ENCODE results near the gene PSMD14.

Gene PSMD14

DNA sequence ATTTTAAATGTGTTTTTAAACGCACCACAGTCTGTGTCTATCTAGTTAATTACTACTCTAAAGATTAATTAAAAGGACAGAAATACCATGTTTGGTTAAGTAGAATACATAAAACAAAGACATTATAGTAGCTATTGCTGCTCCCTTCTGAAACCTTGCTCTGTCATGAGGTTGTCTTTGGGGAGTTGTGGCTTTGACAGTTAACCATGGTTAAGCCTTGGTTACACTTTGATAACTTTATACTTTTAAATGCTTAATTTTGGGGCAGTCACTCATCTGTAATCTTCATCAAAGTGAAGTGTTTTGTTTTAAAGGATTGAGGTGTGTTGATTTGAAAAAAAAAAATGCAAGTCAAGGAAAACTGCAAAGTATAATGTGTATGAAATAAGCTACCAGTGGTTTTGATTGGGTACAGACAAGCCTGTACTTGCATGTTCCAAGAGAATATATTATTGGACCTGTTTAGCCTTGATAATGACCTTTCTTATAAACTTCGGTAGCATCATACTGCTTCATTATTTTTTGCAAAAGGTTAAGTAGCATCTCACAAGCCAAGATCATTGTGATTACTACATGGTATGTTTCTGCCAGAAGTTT is 78.1 kb downstream of the PSMD14 start:
- no peak for DNase-seq

DNA sequence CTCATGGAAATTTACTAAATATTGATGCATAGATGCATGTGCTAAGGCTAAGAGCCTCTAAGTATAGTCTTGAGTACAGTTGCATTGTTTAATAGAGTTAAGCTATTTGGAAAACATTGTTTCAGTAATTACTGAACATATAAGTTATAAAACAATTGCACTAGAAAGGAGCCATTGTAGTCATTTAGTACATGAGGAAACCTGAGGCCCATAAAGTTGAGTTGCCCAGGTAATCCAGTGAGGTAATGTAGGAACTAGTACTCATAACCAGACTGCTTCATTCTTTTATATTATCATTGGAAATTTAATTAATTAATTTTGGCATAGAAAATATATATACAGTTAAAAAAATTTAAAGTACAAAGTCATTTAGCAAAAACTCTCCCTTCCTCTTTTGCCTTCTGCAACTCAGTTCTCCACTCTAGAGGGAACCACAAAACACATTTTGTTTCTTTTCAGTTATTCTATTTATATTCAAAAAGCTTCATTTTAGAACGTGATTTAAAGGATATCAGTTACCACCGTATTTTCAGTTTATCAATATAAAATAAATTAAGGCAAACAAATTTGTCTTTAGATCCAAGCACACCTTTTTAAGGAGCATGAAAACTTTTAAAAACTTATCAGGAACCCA is 80.0 kb downstream of the PSMD14 start:
- no peak for DNase-seq

DNA sequence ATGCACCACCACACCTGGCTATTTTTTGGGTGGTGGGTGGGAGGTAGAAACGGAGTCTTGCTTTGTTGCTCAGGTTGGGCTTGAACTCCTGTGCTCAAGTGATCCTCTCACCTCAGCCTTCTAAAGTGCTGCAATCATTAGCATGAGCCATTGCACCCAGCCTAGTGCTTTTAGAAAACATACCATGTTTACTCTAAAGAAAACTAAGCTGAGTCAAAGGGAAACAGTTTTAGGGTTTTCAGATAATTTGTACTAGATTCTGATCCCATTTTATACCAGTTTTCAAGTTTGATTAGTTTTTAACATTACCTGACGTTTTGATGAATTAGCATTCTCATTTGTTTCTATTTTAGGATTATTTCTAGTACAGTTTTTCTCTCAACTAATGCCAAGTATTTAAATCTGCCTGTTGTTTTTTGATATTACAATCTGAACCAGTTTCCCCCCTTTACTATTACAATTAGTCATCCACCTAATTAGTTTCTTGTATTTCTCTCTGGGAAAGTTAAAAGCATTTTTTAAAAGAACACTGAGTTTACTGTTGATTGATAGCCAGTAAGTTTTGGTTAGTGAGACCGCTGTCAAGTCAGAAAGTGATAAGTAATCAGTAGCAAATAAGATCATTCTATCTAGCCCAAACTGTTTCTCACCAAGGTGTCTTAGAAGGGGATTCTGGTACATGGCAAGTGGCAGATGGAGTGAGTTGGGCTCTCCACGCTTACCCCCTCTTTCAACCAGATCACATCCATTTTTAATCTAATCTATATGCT is 83.7 kb downstream of the PSMD14 start:
- DNase-seq = no peak

DNA sequence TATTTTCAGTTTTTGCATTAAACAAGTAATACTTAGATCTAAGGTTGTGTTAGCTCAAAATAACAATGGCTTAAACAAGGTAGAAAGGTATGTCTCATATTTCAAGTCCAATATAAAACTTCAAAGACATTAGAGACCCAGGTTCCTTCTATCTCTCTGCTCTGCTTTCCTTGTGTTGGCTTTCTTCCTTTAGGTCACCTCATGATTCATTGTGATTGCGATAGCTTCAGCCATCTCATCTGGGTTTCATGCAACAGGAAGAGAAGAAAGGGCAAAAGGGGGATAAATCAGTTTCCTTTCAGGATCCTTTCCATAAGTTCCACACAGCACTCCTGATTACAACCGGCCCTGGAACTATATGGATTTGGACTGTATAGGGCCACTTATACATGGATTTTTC is 91.9 kb downstream of the PSMD14 start:
- peak; percentile 58 for DNase-seq

DNA sequence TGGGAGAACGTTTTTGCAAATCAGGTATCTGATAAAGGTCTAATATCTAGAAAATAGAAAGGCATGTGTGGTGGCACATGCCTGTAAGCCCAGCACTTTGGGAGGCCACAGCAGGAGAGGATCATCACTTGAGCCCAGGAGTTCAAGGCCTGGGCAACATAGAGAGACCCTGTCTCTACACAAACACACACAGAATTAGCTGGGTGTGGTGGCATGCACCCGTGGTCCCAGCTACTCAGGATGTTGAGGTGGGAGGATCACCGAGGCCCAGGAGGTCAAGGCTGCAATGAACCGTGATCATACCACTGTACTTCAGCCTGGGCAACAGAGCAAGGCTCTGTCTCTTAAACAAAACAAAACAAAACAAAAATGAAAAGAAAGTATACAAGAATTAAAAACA is 94.1 kb downstream of the PSMD14 start:
- DNase-seq = no peak

DNA sequence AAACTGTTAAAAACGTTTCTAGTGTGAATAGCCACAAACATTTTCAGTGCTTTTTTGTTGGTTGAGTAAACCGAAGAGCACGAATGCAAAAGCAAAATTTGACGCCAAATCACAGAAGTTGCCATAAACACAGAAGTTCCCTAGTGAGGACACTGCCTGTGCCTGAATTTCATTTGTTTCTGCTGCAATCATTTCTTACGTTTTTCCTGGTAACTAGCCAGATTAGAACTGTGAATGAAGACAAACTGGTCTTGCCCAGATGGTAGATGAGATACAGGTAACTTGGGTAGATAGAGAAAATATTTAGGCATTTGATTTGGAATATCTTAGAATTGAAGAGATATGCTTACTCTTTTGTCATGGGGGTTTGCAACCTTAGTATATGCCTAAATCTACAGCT is 98.1 kb downstream of the PSMD14 start:
- no peak for DNase-seq

DNA sequence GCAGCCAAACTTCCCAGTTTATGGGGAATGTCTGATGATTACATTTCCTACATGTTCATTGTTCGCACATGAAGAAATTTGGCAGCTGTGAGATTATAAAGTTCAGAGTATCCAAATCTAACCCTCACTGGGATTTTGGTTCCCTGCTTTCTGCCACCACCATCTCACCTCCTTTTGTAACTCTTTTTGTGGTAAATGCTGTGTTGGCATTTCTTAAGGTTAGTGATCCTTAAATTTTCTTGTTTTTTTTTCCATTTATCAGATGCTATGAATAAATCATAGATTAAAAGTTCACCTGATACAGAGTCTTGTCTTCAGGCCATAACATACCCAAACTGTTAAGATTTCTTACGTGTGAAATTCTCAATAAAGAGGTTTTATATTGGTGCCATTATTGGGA is 99.4 kb downstream of the PSMD14 start:
- no peak for DNase-seq

DNA sequence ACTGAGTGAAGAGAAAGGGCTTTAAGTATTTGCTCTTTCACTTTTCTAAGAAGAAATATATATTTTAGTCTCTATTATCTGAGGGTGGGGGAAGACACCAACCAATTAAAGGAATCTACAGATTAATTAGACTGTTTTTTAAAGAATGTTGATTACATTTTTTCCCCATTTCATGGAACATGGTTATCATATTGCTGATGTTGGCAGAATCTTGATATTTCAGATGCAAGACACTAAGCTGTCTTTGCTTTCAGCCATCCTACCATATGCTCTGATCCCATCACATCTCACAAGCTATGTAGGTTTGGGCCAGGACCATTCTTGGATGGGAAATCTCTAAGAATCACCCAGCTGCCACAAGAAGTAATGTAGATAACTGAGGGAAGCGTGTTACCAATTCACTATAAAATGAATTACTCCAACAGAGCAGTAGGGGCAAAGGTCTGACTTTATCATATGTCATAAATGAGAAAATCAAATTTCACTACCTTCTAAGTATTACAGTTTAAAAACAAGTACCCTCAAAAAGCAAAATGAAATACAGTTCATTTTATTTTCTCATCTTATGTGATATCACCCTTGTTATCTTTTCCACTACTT is 101.2 kb downstream of the PSMD14 start:
- DNase-seq = no peak

DNA sequence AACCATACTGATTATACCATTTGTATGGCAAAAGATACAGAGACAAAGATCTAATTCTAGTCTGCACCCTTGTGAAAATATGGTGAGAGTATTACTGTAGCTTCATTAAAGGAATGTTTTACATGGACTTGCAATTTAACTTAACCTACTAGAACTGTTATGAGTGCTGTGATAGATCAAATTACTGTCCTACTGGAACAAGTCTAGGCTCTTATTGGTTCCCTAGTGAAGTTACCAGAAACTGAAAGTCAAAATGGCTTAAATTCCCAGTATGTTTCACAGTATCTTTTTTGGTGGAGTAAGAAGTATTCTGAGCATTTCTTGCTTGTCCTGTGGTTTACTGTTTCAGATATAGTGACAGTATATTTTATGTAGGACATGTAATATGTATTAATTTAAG is 104.1 kb downstream of the PSMD14 start:
- DNase-seq = no peak

DNA sequence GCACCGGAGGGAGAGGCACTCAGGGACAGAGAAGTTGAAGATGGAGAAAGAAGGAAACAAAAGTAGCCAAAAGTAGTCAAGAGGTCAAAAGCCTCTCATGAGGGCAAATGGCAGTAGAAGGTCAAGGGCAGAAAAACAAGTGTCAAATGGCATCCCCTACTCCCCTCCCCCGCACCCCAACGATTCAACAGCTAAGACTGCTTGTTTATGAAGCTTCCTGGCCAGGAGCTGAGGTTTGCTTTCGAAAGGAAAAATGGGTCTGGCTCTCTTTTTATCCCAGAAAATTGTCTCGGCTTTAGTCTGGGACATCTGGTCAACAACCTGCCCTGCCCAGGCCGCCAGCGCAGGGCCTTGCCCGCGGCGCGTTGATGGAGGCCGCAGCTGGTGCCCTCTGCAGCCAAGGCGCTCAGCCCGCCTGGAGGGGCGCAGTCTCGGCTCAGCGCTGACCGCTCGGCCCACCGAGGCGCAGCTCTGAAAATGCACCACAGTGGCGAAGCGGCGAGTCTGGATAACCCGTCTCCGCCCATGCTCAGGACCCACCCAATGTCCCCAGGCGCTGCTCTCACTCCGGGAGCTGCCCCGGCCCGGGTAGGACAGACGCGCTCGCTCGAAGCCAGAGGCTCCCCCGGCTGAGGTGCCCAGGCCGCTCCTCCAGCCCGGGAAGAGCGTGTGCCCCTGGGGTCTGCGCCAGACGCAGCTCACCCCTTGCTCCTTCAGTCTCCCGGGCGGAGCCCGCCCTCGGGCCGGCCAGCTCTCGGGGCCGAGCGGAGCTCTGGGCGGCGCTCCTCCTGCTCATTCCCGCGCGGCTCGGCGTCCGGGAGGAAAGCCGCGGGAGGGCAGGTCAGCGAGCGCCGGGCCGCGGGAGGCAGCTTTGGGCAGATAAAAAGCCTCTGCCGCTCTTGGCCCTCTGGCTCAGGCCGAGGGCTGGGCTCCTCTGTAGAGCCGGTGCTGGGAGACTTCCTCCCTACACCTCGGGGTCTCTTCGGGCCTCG is 106.1 kb downstream of the PSMD14 start:
- DNase-seq = peak; percentile 48

DNA sequence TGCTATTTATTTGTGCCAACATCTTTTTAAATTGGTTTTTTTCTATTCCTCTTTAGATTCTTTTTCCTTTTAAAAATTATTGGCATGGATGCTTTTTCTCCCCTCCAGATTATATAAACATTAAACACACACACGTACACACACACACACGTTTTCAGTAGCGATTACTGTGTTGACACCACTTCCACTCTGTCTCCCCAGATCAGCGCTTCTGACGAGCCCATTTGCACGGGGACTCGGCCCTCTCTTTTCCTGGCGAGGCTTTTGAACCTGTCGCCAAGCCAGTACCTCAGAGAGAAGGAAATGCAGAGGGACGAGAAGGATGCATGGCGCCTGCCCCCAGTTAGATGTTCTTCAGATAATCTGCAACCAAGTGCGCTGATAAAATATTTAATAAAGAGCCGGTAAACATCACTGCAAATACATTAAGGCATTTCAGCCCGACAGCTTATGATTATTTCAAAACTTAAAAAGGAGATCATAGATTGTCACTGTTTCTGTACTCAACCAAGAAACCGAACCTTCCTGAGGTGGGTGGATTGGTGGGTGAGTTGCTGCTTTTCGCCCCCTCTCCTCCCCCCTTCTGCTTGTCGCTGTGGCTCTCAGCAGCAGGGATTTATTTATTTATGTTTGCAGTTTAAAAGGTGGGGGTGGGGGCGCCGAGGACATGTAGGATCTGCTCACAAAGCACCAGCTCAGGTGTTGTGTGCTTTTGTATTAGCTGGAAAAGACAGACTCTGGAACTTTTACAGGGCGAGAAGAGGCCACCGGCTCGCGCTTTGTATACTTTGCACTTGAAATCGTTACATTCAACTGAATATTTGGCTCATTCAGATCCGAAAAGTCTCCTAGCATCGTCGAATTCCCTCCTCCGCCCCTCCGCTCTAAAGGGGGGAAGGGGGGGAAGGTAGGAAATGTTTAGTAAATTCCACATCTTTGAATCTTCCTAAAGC is 107.1 kb downstream of the PSMD14 start:
- DNase-seq = no peak

DNA sequence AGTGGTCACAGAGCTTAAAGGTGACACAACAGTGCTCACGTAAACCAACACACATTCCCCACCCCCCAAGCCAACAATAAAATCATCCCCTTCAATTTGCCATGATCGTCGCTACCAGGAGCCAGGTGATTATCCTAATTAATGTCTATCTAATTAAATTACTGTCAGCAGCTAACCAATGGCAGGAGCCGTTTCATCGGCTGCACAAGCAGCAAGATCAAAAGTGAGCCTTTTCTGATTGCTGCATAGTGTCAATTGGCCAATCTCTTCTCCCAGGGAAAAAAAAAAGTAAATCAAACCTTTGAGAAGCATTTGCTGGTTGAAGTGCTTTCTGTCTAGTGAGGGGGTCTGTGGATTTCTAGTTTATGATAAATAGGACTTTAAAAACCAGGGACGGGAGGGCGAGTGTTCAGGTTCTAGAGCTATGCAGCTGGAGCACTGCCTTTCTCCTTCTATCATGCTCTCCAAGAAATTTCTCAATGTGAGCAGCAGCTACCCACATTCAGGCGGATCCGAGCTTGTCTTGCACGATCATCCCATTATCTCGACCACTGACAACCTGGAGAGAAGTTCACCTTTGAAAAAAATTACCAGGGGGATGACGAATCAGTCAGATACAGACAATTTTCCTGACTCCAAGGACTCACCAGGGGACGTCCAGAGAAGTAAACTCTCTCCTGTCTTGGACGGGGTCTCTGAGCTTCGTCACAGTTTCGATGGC is 107.9 kb downstream of the PSMD14 start, which contains the start of gene TBR1:
Gene TBR1, plus strand, starts transcription at position 311 of the 721 bp plus-strand sequence. Its CDS starts 114 bp downstream, at position 425.
- no peak for DNase-seq

DNA sequence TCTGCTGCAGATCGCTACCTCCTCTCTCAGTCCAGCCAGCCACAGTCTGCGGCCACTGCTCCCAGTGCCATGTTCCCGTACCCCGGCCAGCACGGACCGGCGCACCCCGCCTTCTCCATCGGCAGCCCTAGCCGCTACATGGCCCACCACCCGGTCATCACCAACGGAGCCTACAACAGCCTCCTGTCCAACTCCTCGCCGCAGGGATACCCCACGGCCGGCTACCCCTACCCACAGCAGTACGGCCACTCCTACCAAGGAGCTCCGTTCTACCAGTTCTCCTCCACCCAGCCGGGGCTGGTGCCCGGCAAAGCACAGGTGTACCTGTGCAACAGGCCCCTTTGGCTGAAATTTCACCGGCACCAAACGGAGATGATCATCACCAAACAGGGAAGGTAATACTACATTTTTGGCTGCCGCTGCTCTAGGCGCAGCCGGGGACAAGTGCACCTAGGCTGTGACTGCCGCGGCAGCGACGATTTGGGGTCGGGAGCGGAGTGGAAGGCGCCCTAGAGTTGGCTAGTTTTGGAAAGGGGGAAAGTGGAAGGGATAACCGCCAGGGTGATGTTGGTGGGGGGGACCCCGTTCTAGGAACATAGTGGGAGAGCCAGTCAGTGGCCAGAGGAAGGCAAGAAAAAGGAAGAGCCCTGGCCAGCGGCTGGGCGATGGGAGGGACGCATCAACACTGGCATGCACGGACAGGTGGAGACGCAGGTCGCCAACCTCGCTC is 108.6 kb downstream of the PSMD14 start:
- no peak for DNase-seq

DNA sequence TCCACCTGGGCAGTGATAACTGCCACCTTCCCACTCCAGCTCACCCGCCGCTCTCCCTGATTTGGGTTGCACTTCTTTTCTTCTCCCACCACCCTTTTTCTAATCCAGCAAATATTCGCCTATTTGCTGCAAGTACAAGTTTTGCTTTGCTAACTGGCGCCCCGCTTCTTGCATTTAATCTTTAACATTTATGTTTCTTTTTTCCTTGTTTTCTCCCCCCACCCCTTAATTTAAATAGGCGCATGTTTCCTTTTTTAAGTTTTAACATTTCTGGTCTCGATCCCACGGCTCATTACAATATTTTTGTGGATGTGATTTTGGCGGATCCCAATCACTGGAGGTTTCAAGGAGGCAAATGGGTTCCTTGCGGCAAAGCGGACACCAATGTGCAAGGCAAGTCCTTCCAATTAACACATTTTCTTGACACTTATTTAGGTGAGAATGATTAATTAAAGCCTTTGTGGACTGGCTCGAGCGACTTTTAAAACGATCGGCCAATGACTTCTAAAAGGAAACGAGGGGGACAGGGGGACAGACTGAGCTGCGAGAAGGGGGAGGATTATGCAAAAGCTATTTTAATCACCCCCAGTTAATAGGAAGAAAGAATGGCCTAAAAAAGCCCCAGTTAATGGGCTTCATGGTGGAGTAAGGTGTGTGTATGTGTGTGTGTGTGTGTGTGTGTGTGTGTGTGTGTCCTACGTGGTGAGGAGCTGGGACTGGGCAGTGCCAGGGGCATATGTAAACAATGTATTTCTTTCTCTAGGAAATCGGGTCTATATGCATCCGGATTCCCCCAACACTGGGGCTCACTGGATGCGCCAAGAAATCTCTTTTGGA is 109.4 kb downstream of the PSMD14 start:
- no peak for DNase-seq

DNA sequence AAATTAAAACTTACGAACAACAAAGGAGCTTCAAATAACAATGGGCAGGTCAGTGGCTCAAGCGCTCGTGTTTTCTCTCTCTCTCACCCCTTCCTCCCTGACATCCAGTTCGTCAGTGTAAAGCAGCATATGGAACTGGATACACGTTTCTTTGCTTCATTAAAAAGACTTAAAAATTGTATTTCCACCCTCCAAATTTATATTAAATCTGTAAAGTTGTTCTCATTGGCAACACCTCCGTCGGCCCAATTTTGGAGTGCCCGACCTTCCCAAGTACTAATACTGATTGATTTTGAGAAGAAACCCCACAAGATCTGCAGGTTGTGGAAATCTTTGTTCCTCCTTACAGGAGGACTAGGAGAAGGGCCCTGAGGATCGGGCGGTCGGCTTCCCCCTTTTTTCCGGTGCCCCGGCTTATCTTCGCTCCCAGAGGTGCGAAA is 110.1 kb downstream of the PSMD14 start:
- no peak for DNase-seq

DNA sequence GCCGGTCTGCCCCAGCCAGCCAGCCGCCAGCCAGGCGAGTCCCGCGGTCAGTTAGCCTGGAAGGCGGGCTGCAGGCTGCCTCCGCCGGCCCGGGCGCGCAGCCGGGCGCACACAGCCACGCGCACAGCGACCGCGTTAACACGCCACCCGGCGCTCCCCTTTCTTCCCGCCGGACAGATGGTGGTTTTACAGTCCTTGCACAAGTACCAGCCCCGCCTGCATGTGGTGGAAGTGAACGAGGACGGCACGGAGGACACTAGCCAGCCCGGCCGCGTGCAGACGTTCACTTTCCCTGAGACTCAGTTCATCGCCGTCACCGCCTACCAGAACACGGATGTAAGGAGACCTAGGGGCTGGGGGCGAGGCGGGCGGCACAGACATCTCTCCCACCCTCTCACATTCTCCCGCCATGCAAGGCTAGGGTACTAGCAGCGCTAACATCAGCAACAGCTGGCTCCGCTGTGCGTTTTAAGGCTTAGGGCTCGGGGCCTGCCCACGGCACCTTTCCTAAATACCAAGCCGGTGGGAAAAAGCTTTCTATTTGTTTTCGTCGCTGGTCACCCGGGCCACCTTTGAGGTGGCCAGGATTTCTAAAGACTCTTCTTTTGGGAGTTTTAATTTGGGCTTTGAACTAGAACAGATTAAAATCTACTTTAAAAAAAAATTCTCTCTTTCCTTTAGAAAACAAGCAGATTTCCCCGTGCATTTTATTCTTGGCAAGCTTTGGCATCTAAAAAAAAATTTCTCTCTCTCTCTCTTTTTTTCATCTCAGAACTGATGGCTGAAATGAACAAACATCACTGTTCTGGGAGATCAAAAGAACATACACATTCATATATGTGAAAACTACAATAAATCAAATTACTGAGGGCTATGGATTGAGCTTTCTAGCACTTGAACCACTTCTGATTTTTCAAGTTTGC is 110.8 kb downstream of the PSMD14 start:
- DNase-seq = no peak

DNA sequence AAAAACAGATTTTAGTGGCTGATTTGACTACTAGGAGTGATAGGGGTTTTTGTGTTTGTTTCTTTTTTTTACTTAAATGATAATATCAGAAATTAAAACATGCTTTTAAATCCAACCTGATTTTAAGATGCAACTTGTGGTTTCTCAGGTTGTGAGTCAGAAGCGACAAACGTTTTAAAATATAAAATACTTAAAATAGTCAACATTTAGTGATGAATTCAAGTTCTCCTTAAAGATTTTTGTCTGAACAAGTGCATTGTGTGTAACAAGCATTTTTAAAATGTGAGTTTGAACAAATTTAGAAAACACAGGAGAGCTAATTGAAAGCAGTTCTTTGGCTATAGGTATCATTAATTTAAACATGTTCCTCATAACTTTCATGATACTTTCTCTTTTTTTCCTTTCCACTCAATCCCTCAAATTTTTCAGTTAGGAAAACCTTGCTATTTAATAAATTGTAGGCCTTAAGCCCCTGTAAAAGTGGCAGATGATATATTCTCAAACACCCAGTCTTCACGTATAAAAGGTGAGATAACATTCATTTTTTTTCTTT is 111.5 kb downstream of the PSMD14 start:
- DNase-seq = no peak

Data from NCI-H226 (cell line).